Erythroblast (primary cell): ENCODE measurements around the gene SLFN5.
"Not testable (repeated sequence)": the region's sequence is repeated elsewhere in the genome, so short reads cannot be mapped to it uniquely, and the experiment has no call there.

Experiments used
- DNase-seq, 2 experiments: peaks; one replicate each; lab custom pipeline; 2025; lab: John Stamatoyannopoulos, UW
- GATA1 ChIP-seq: IDR thresholded peaks from 2 replicates; pipeline ENCODE4 v1.6.1; 2011; ENCODE audit warnings: low read depth, mild to moderate bottlenecking, control low read depth, low read length, moderate library complexity
- POLR2A ChIP-seq: IDR thresholded peaks from 2 replicates; pipeline ENCODE4 v1.6.1; 2011; ENCODE audit warnings: mild to moderate bottlenecking, low read length

Gene SLFN5

DNA sequence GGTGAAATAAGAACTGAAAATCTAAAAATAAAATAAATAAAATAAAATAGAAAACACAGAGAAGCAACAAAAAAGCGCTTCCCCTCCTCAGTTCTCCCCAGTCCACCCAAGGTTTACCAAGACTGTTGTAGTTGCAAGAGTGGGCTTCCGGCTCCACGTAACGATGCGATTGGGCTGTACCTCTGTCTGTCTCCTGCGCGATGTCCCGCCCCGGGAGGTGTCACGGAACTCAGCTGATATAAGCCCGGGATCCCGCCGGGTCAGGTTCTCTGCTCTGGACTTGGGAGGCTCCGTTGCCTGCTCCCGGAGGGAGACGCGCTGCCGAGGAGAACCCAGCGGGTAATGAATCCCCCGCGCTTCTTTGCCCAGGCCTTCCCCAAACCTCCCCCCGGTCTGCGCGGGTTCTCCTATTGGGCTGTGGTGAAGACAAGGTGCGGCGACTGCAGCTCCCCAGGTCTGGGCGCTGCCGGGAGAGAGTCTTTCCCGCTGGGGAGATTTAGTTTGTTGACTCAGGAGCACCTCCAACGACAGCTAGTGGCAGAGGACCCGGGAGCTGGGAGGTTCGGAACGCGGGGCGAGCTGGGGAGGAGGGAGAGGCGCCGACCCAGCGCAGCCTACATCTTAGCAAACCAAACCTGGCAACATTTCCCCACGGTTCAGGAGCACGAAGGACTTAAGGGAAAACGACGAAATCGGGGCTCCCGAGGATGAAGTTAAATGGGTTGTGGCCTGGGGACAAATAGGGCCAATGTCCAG, at the start of gene SLFN5:
Gene SLFN5, plus strand, starts transcription at position 268 of the 756 bp plus-strand sequence. CDS start 15,619 bp downstream, outside the sequence.
- TF ChIP-seq GATA1 (no peak), POLR2A (peak; percentile 58)
- DNase-seq = peak; percentile 86 to 93

DNA sequence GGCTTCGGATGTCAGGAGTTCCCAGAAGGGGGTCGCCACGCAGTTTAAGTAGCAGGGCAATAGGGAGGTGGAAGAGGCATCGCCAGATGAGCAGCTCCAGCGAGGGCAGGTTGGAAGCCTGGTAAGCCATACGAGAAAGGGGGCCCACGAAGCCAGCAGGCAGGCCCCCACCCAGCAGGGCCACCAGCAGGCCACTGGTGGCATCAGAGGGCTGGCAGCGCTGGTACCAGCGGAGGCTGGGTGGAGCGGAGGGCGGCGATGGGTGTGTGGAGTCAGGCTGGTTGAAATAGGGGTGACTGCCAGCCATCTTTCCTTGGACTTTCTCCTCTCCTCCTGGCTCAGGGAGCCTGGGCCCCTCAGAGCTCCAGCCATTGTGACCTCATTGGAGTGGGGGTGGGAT, 48.9 kb upstream of the SLFN5 start, which contains the start of gene SLC35G3:
Gene SLC35G3, minus strand, starts transcription at position 393 of the 400 bp plus-strand sequence. Its CDS starts 86 bp downstream, at position 307.
- DNase-seq = not testable (repeated sequence)

DNA sequence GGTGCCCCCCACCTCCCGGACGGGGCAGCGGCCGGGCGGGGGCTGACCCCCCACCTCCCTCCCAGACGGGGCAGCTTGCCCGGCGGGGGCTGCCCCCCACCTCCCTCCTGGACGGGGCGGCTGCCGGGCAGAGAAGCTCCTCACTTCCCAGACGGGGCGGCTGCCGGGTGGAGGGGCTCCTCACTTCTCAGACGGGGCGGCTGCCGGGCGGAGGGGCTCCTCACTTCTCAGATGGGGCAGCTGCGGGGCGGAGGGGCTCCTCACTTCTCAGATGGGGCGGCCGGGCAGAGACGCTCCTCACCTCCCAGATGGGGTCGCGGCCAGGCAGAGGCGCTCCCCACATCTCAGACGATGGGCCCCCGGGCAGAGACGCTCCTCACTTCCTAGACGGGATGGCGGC, 47.8 kb upstream of the SLFN5 start:
- not testable (repeated sequence) for DNase-seq

DNA sequence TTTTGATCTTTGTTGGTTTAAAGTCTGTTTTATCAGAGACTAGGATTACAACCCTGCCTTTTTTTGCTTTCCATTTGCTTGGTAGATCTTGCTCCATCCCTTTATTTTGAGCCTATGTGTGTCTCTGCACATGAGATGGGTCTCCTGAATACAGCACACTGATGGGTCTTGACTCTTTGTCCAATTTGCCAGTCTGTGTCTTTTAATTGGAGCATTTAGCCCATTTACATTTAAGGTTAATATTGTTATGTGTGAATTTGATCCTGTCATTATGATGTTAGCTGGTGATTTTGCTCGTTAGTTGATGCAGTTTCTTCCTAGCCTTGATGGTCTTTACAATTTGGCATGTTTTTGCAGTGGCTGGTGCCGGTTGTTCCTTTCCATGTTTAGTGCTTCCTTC, 40.3 kb upstream of the SLFN5 start:
- DNase-seq = not testable (repeated sequence)

DNA sequence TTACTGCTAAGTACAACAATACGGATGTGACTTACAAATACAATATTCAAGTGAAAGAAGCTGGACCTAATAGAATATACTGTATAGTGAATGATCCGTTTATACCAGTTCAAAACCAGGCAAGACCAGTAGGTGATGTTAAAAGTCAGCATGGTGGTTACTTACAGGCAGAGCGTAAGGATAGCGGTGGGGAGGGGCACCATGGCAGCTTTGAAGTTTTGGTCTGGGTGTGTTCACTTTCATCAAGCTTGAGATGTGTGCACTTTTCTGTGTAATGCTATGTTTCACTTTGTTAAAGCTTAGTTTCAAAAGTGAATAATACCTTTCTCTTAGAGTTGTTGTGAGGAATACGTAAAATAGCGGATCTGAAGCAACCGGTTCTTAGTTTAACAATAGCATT, 32.1 kb upstream of the SLFN5 start:
- DNase-seq = no peak
- TF ChIP-seq POLR2A = no peak
- TF ChIP-seq GATA1 = no peak

DNA sequence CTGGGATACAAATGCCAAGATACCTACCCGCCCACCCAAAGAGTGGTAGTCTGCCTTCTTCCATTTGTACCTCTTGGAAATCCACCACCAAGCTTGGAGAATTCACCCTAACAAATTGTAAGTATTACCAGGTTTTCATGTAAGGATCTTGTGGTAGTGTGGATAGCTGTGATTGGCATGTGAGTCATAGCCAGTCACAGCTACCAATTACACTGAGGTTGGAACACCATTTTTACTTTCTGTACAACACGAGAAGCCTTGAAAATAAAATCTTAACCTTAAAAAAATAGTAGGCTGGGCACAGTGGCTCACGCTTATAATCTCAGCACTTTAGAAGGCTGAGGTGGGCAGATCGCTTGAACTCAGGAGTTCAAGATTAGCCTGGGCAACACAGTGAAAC, 30.2 kb upstream of the SLFN5 start:
- TF ChIP-seq POLR2A (no peak), GATA1 (no peak)
- DNase-seq = no peak

DNA sequence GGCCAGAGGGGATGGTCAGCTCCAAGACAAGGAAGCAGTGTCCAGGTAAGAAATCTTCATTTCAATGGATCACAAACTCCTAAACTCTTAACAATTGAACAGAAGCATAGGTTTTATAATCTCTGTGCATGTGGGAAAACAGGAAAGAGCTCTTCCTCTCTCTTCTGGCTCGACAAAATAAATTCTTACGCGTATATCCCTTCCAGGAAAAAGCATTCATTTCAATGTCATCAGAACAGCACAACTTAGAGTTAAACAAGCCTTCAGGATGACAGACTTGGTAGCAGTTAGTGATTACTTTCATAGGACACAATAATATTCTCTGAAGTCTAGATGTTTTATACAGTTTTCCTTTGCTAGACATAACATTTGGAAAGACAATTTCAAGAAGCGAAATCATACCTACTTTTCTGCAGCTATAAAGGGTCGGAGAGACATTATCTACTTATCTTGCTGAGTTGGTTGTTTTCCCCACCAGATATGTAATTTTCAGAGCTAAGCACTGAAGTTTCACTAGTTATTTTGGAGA, 29.4 kb upstream of the SLFN5 start:
- DNase-seq = no peak

GRCh38 chr17:35214192-35214591, 28.7 kb upstream of the SLFN5 start:
- TF ChIP-seq POLR2A = no peak
- no peak for TF ChIP-seq GATA1
- no peak for DNase-seq

More for the DNA sequence above, 29.4 kb upstream of the SLFN5 start:
- no peak for TF ChIP-seq POLR2A
- no peak for TF ChIP-seq GATA1

- TF ChIP-seq POLR2A = no peak
- TF ChIP-seq GATA1 = no peak
- no peak for DNase-seq
Measured at GRCh38 chr17:35214631-35215273, 28.1 kb upstream of the SLFN5 start.

DNA sequence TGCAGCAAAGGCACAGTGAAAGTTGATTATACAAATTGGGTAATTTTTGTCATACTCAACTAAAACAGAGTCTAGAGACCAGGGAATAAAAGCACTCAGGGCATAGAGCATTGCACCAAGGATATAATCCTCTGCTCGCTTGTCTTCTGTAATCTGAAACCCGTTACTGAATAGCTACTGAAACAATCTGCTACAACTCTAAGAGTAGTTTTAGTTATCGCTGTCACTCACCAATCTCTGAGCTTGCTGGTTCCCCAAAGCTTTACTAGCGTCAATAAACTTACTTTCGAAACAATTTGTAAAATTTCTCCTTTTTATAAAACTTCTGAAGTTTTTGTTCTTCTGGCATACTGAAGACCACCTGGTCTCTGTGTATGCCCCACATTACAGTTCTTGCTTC, 25.8 kb upstream of the SLFN5 start:
- no peak for TF ChIP-seq POLR2A
- TF ChIP-seq GATA1 = no peak
- no peak for DNase-seq

- no peak for DNase-seq
- TF ChIP-seq POLR2A (no peak), GATA1 (no peak)
Measured at GRCh38 chr17:35218915-35219314, 24.0 kb upstream of the SLFN5 start.

- TF ChIP-seq POLR2A = no peak
- no peak for TF ChIP-seq GATA1
- DNase-seq = no peak
Measured at GRCh38 chr17:35222452-35222851, 20.4 kb upstream of the SLFN5 start.

DNA sequence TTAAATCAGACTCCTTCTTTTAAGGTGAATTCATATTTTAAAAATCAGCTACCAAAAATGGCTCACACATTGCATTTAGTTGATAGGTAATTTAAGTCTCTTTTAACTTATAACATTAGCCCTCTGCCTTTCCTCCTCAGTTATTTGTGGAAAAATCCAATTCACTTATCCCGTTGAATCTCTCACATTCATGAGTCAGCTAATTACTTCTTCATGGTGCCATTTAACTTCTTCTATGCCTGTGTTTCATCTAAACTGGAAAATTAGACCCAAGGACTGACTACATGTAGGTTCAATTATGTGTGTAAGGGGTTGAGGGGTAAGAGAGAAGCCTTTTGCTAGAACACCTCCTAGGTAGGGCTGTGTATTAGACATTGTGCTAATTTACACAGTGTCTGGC, 18.4 kb upstream of the SLFN5 start:
- TF ChIP-seq POLR2A (no peak), GATA1 (no peak)
- DNase-seq = no peak

DNA sequence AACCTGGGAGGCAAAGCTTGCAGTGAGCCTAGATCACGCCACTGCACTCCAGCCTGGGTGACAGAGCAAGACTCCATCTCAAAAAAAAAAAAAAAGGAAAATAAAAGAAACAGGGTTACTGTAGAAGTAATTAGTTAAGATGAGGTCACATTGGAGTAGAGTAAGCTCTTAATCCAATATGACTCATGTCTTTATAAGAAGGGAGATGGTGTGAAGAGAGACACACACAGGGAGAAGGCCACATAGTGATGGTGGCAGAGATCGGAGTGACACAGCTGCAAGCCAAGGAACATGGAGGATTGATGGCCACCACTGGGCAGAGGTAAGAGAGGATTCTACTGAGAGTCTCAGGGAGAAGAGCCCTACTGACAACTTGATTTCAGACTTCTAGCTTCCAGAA, 15.3 kb upstream of the SLFN5 start:
- TF ChIP-seq POLR2A (no peak), GATA1 (no peak)
- DNase-seq = no peak
